Mesendoderm (in vitro differentiated cells): ENCODE data around the gene SLC36A1.

Experiments
- DNase-seq: peaks from one replicate; pipeline ENCODE4 v3.0.0; 2013
- H2AK5ac ChIP-seq: 2 replicates; pipeline ENCODE4 v1.6.1; 2013; ENCODE audit warnings: low read length, inconsistent platforms
- H2BK120ac ChIP-seq: 2 replicates; pipeline ENCODE4 v1.6.1; 2013; ENCODE audit warnings: low read depth, mild to moderate bottlenecking, low read length, moderate library complexity, mixed read lengths
- H2BK15ac ChIP-seq: replicated peaks from 2 replicates; pipeline ENCODE4 v1.6.1; 2013; ENCODE audit warnings: low read depth, mild to moderate bottlenecking, moderate library complexity
- H2BK5ac ChIP-seq: 2 replicates; pipeline ENCODE4 v1.6.1; 2013; ENCODE audit warnings: low read length, inconsistent platforms
- H3K18ac ChIP-seq: 2 replicates; pipeline ENCODE4 v1.6.1; 2013; ENCODE audit warnings: mild to moderate bottlenecking, low read length, mixed read lengths
- H3K23ac ChIP-seq: one replicate; pipeline ENCODE4 v1.6.1; 2013; ENCODE audit warnings: low read length
- H3K27ac ChIP-seq: 2 replicates; pipeline ENCODE4 v1.5.1; 2013; ENCODE audit warnings: low read depth, mild to moderate bottlenecking, inconsistent platforms, low read length, moderate library complexity
- H3K27me3 ChIP-seq: 2 replicates; pipeline ENCODE4 v1.6.1; 2013; ENCODE audit warnings: low read length, control low read depth, mild to moderate bottlenecking, inconsistent platforms; ENCODE audit not compliant: insufficient read depth, poor library complexity
- H3K36me3 ChIP-seq: 2 replicates; pipeline ENCODE4 v1.6.1; 2013; ENCODE audit warnings: low read length, inconsistent platforms; ENCODE audit not compliant: control insufficient read depth, insufficient read depth
- H3K4ac ChIP-seq: one replicate; pipeline ENCODE4 v1.6.1; 2013; ENCODE audit warnings: low read depth, mild to moderate bottlenecking, low read length, moderate library complexity
- H3K4me1 ChIP-seq: 2 replicates; pipeline ENCODE4 v1.6.1; 2013; ENCODE audit warnings: low read depth, low read length, inconsistent platforms; ENCODE audit not compliant: control insufficient read depth
- H3K4me2 ChIP-seq: 2 replicates; pipeline ENCODE4 v1.6.1; 2013; ENCODE audit warnings: low read length
- H3K4me3 ChIP-seq: 2 replicates; pipeline ENCODE4 v1.5.1; 2013; ENCODE audit warnings: mild to moderate bottlenecking, low read length
- H3K56ac ChIP-seq: one replicate; pipeline ENCODE4 v1.6.1; 2013; ENCODE audit warnings: low read length
- H3K79me1 ChIP-seq: 2 replicates; pipeline ENCODE4 v1.6.1; 2013; ENCODE audit warnings: low read length, inconsistent platforms
- H3K79me2 ChIP-seq: 2 replicates; pipeline ENCODE4 v1.6.1; 2013; ENCODE audit warnings: mild to moderate bottlenecking, low read length; ENCODE audit not compliant: control insufficient read depth, insufficient read depth
- H3K9ac ChIP-seq: 2 replicates; pipeline ENCODE4 v1.6.1; 2013; ENCODE audit warnings: low read length, inconsistent platforms
- H4K5ac ChIP-seq: one replicate; pipeline ENCODE4 v1.6.1; 2013; ENCODE audit warnings: low read length
- H4K8ac ChIP-seq: one replicate; pipeline ENCODE4 v1.6.1; 2013; ENCODE audit warnings: low read depth, mild to moderate bottlenecking, control low read depth, low read length, moderate library complexity
- WGBS: extraction: QIAGEN DNeasy Blood & Tissue Kit; methylation state at CpG from one replicate; pipeline ENCODE4 v1.1.7; 2013; ENCODE audit warnings: low lambda C conversion rate, missing lambda C conversion rate; ENCODE audit not compliant: insufficient coverage; ENCODE audit errors: extremely low coverage; 5-methylcytosine and 5-hydroxymethylcytosine counted together

Gene SLC36A1

GRCh38 chr5:151471276-151471675 lies 23.9 kb downstream of the SLC36A1 start:
- H3K36me3 ChIP-seq, result no peaks in the 10 kb centered on the region

GRCh38 chr5:151474799-151475198 lies 27.4 kb downstream of the SLC36A1 start:
- Histone ChIP-seq H2AK5ac (no peak overlapping the region), H2BK15ac (no peak overlapping the region)

More at GRCh38 chr5:151471276-151471675, 23.9 kb downstream of the SLC36A1 start:
- no peak overlapping the region for H3K9ac ChIP-seq
- H4K8ac ChIP-seq, result no peak overlapping the region
- no peaks in the 10 kb centered on the region for H3K79me1 ChIP-seq
- H3K56ac ChIP-seq, result no peak overlapping the region
- no peak overlapping the region for H3K4ac ChIP-seq
- H3K4me3 ChIP-seq, result no peak overlapping the region
- no peak overlapping the region for H3K27ac ChIP-seq
- H3K4me2 ChIP-seq, result no peak overlapping the region
- DNase-seq, result no peak
- H4K5ac ChIP-seq, result no peak overlapping the region
- H3K79me2 ChIP-seq, result no peaks in the 10 kb centered on the region
- H2BK5ac ChIP-seq, result no peak overlapping the region
- H3K23ac ChIP-seq, result no peak overlapping the region
- no CpG with 5 or more reads among the region's 1 CpG for WGBS
- no peak overlapping the region for H3K18ac ChIP-seq
- H3K4me1 ChIP-seq, result no peaks in the 10 kb centered on the region
- no peak overlapping the region for H2BK120ac ChIP-seq
- H2BK15ac ChIP-seq, result no peak overlapping the region
- H3K27me3 ChIP-seq, result no peaks in the 10 kb centered on the region
- H2AK5ac ChIP-seq, result no peak overlapping the region

DNA sequence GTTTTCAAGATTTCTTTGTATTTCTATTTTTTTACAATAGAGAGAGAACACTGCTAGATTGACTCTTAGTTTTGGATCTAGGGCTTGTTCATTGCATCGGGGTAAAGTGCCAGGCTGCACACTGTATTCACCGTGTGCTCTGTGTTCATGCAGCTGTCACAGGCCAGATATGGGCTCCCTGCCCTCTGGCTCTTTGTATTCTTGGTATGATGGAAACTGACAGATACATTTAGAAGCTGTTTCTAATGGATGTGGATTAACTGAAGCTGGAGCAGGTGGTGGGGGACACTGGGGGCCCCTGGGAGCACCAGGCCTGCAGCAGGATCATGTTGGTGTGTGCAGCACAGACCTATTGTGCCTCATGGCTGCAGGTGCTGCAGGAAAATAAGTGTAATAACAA lies 28.0 kb downstream of the SLC36A1 start:
- WGBS, result no CpG with 5 or more reads among the region's 2 CpGs
- no peak overlapping the region for H2BK5ac ChIP-seq
- no peaks in the 10 kb centered on the region for H3K36me3 ChIP-seq
- H3K27ac ChIP-seq, result no peak overlapping the region
- H3K79me1 ChIP-seq, result no peaks in the 10 kb centered on the region
- H3K4me2 ChIP-seq, result no peak overlapping the region
- no peak overlapping the region for H2BK120ac ChIP-seq
- no peak for DNase-seq
- no peak overlapping the region for H3K56ac ChIP-seq
- H3K27me3 ChIP-seq, result no peaks in the 10 kb centered on the region
- no peak overlapping the region for H2BK15ac ChIP-seq
- no peak overlapping the region for H3K9ac ChIP-seq
- H4K5ac ChIP-seq, result no peak overlapping the region
- H3K4ac ChIP-seq, result no peak overlapping the region
- no peak overlapping the region for H3K23ac ChIP-seq
- no peaks in the 10 kb centered on the region for H3K4me1 ChIP-seq
- H3K4me3 ChIP-seq, result no peak overlapping the region
- H4K8ac ChIP-seq, result no peak overlapping the region
- H3K79me2 ChIP-seq, result no peaks in the 10 kb centered on the region
- no peak overlapping the region for H2AK5ac ChIP-seq
- H3K18ac ChIP-seq, result no peak overlapping the region

More at GRCh38 chr5:151474799-151475198, 27.4 kb downstream of the SLC36A1 start:
- Histone ChIP-seq H3K4me3 (no peak overlapping the region), H3K4me1 (no peaks in the 10 kb centered on the region), H4K8ac (no peak overlapping the region), H3K4ac (no peak overlapping the region), H3K27me3 (no peaks in the 10 kb centered on the region), H3K79me1 (no peaks in the 10 kb centered on the region), H4K5ac (no peak overlapping the region), H2BK5ac (no peak overlapping the region), H3K9ac (no peak overlapping the region), H3K27ac (no peak overlapping the region), H3K36me3 (no peaks in the 10 kb centered on the region), H3K79me2 (no peaks in the 10 kb centered on the region), H3K4me2 (no peak overlapping the region), H3K56ac (no peak overlapping the region), H3K18ac (no peak overlapping the region), H3K23ac (no peak overlapping the region), H2BK120ac (no peak overlapping the region)
- WGBS, result no CpG with 5 or more reads among the region's 6 CpGs
- DNase-seq, result no peak

DNA sequence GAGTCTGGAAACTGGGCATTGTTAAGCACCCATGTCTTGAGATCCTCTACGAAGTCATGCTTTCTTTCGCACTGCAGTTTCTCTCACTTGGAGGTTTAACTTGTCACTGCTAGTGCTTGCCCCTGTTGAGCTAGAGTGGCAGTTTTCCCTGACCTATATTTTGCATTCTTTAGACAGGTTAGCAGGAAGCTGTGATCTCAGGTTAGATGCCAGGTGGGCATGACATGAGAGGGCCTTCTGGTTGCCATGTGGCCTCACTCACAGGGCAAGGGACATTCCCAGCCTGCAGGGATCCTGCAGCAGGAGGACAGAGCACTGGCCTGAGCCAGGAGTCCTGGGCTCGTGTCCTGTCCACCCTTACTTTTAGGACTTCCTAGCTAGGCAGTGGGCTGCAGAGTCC lies 28.6 kb downstream of the SLC36A1 start:
- no peak overlapping the region for H4K8ac ChIP-seq
- H3K18ac ChIP-seq, result no peak overlapping the region
- no peak overlapping the region for H2AK5ac ChIP-seq
- H2BK15ac ChIP-seq, result no peak overlapping the region
- no peak overlapping the region for H3K23ac ChIP-seq
- no peaks in the 10 kb centered on the region for H3K36me3 ChIP-seq
- H3K4me3 ChIP-seq, result no peak overlapping the region
- no peaks in the 10 kb centered on the region for H3K27me3 ChIP-seq
- no peak overlapping the region for H3K9ac ChIP-seq
- no peak overlapping the region for H3K4me2 ChIP-seq
- H3K56ac ChIP-seq, result no peak overlapping the region
- H3K4ac ChIP-seq, result no peak overlapping the region
- H3K79me1 ChIP-seq, result no peaks in the 10 kb centered on the region
- no peak overlapping the region for H2BK120ac ChIP-seq
- DNase-seq, result no peak
- H3K79me2 ChIP-seq, result no peaks in the 10 kb centered on the region
- WGBS, result no CpG with 5 or more reads among the region's 3 CpGs
- H3K27ac ChIP-seq, result no peak overlapping the region
- H2BK5ac ChIP-seq, result no peak overlapping the region
- no peak overlapping the region for H4K5ac ChIP-seq
- peaks cover under 1% of the 10 kb centered on the region for H3K4me1 ChIP-seq

GRCh38 chr5:151477101-151477500 lies 29.7 kb downstream of the SLC36A1 start:
- no peak overlapping the region for H3K4me2 ChIP-seq

More at GRCh38 chr5:151477101-151477500, 29.7 kb downstream of the SLC36A1 start:
- Histone ChIP-seq H3K4me3 (no peak overlapping the region), H3K79me1 (no peaks in the 10 kb centered on the region), H3K36me3 (no peaks in the 10 kb centered on the region), H3K23ac (no peak overlapping the region), H2AK5ac (no peak overlapping the region), H3K27ac (no peak overlapping the region), H3K4me1 (peaks cover 2% of the 10 kb centered on the region), H2BK120ac (no peak overlapping the region), H2BK15ac (no peak overlapping the region), H4K5ac (no peak overlapping the region), H3K27me3 (no peaks in the 10 kb centered on the region), H3K56ac (no peak overlapping the region), H4K8ac (no peak overlapping the region), H3K4ac (no peak overlapping the region), H3K9ac (no peak overlapping the region), H3K18ac (no peak overlapping the region), H3K79me2 (no peaks in the 10 kb centered on the region), H2BK5ac (no peak overlapping the region)
- no CpG with 5 or more reads among the region's 4 CpGs for WGBS
- DNase-seq, result no peak
